Activated CD4-positive, alpha-beta T cell treated with anti-CD3 and anti-CD28 coated beads, Interleukin-2, amount 50 U/mL, for 4 hours (primary cell): Measurements from ENCODE around the gene NSMF.
A peak's percentile ranks its signal among the peaks of the same experiment; 100 is the strongest.
"Not testable (repeated sequence)": the region's sequence is repeated elsewhere in the genome, so short reads cannot be mapped to it uniquely, and the experiment has no call there.

Source experiments
- DNase-seq, 2 experiments: peaks; one replicate each; pipeline ENCODE4 v3.0.0-alpha.2; 2020

The NSMF gene

DNA sequence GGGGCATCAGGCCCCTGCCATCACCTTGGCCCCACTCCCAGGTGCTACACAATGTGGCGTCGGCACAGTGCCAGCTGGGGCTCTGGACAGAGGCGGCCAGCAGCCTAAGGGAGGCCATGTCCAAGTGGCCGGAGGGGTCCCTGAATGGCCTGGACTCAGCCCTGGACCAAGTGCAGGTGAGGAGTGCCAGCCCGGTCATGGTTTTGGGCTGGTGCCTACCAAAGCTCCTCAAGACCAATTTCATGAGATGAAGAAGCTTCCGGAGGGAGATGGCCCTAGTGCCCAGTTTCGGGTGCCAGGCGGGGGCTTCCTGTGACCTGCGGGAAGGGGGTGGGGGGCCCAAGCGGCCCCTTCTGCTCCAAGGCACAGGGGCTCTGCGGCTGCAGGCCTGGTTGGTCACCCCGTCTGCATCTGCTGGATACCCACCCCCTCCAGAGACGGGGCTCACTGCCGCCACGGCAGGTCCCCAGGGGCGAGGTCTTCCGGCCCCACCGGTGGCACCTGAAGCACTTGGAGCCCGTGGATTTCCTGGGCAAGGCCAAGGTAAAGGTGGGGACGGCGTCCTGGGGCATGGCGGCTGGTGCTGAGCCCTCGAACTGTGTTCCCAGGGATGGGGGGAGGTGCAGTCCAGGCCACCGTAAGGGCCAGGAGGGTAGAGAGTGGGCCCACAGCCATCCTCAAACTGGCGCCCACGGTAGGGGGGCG lies 30.1 kb downstream of the NSMF start:
- no peak for DNase-seq

- no peak for DNase-seq
These were observed 30.9 kb downstream of the NSMF start for GRCh38 chr9:137428311-137428630.

- DNase-seq = no peak
These were observed 31.5 kb downstream of the NSMF start for GRCh38 chr9:137427454-137428310.

GRCh38 chr9:137426018-137426681 lies 33.0 kb downstream of the NSMF start:
- no peak for DNase-seq

DNA sequence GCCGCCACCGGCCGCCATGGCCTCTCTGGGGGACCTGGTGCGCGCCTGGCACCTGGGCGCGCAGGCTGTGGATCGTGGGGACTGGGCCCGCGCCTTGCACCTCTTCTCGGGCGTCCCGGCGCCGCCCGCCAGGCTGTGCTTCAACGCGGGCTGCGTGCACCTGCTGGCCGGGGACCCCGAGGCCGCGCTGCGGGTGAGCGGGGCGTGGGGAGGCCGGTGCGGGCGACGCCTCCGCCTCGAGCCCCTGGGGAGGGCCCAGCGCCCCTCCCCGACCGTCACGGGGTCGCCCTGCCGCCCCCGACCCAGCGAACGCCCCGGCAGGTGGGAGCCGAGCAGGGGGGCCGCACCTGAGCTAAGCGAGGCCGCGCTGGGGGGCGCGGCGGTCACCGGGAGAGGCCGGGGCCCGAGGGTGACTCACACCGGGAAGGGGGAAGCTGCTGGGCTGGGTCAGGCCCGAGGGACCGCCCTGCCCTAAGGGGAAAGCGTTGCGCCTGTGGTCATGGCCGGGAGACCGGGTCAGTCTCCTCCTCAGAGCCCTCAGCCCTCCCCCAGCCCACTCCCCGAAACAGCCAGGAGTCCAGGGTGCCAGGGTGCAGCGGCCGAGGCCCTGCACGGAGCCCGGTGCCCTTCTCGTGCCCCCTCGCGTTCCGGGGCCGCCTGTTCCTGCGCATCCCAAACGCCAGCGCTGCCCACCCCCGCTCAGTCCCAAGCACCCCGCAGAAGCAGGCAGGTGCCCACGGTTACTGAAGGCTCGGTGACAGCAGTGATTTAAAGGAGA lies 35.4 kb downstream of the NSMF start:
- no peak for DNase-seq

GRCh38 chr9:137422604-137423513 lies 36.3 kb downstream of the NSMF start, which contains the start of the genes EXD3 and NOXA1:
EXD3 (minus strand) TSS chr9:137423162; CDS start chr9:137395357, 27,805 bp downstream.
NOXA1 (plus strand) TSS chr9:137423393; CDS start chr9:137423530, 137 bp downstream.
- DNase-seq = peak; percentile 85 to 86

- DNase-seq = no peak
These were observed 37.1 kb downstream of the NSMF start for GRCh38 chr9:137421838-137422603.

GRCh38 chr9:137417161-137418021 lies 41.7 kb downstream of the NSMF start:
- no peak for DNase-seq

GRCh38 chr9:137416563-137417151 lies 42.5 kb downstream of the NSMF start:
- DNase-seq = no peak

- DNase-seq = no peak
These were observed 43.0 kb downstream of the NSMF start for GRCh38 chr9:137416006-137416562.

- DNase-seq = no peak
These were observed 43.7 kb downstream of the NSMF start for GRCh38 chr9:137415451-137415850.

GRCh38 chr9:137412431-137412830 lies 46.7 kb downstream of the NSMF start:
- no peak for DNase-seq

DNA sequence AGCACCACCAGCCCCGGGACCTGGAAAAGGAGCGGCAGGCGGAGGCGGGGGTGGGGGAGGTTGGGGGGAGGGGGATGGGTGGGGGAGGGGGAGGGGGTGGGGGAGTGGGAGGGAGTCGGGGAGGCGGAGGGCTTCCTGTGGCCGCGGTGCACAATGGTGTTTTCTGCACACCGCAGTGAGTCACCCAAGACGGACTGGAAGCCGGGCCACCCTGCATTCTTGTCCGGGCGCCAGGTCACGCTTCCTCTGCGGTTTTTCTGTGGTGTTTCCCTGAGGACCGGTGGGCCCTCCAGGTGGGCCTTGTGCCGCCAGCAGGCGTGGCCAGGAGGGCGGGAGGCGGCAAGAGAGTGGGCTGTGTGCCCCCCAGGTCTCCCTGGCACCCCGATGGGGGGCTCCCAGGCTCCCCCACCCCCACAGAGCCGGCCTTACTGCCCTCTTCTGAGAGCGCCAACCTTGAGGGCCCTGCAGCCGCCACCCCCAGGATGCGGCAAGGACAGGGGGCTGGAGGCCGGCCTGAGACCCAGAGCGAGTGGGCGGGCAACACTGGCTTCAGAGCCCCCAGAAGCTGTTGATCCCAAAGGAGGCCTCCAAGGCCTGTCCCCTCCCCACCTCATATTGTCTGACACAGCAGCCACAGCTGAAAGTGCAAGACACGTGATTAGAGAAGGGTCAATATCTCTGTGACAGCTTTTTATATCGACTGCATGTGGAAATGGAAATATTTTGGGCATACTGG lies 47.3 kb downstream of the NSMF start:
- DNase-seq = no peak

- no peak for DNase-seq
These were observed 47.9 kb downstream of the NSMF start for GRCh38 chr9:137411260-137411644.

DNA sequence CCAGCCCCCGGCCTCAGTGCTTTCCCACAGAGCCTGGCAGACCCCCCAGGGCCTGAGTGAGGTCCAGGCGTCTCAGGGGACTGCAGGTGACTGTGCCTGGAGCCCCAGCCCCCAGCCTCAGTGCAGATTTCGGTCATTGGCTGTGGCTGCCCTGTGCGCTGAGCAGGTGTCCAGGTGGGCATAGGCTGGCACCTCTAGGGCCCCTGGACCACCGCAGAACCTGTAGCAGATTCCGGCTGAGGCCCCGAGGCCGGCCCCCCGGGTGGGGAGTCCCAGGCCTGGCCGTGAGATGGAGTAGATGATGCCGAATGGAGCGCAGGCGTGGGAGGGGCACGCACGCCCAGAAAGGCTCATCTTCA lies 48.3 kb downstream of the NSMF start:
- no peak for DNase-seq

DNA sequence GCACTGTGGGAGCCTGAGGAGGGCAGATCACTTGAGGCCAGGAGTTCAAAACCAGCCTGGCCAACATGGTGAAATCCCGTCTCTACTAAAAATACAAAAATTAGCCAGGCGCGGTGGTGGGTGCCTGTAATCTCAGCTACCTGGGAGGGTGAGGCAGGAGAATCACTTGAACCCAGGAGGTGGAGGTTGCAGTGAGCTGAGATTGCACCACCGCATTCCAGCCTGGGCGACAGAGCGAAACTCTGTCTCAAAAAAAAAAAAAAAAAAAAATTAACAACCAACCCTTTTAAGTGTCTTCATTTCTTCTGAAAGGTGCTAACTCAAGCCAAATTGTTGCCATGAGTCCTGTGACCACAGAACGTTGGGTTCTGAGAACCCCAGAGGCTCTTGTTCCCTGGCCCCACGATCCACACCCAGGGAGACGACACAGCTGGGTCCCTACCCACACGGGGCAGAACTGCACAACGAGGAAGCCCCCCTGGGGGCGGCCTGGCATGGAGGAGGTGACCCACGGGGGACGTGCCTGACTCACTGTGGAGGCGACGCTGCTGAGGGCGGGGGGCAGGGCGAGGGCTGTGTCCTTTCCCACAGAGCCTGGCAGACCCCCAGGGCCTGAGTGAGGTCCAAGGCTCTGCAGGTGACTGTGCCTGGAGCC lies 48.8 kb downstream of the NSMF start:
- not testable (repeated sequence) for DNase-seq

DNA sequence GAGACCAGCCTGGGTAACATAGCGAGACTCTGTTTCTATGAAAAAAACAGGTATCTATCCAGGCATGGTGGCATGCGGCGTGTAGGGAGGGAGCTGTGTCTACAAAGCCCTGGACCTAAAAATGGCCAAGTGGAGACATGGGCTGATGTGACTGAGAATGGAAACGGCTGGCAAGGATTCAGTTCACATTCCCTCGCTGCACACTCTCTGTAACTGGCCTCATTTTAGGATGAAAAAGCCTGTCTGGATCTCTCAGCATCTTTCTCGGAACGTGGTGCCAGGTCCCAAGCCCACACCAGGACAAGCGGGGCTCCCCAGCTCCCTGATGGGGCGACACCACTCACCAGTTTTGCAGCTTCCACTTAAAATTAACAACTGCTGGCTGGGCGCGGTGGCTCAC lies 49.6 kb downstream of the NSMF start:
- DNase-seq = no peak
